ENCODE data around the gene TMEM63A. TPM values are rescaled to one million over a fixed set of nuclear protein-coding genes. Genes with fewer than 3 reads are reported as not detected.

TMEM63A gene
- total and polyA plus RNA-seq, 2 donors (not counting 1 experiment from before 2014, with no cell fraction given) = 14.5 to 24.1 TPM

DNA sequence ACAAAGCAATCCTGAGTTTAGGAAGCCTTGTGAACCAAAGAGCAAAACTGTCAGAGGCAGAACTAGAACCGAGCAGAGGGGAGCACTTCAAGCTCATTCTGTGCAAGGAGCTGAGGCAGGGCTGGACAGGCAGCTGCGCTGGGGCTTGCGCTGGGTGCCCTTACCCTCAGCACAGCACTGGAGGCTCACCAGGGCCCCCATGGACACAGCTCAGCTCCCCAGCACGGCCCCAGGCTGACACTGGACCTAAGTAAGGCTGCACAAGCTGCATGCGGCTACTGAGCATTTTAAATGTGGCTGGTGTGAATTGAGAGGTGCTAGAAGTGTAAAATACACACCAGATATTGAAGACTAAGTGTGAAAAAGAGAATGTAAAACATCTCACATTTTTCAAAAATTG is 22.1 kb downstream of the TMEM63A start:
- no peak overlapping the region for H2AFZ ChIP-seq (ENCODE audit: low read length)

DNA sequence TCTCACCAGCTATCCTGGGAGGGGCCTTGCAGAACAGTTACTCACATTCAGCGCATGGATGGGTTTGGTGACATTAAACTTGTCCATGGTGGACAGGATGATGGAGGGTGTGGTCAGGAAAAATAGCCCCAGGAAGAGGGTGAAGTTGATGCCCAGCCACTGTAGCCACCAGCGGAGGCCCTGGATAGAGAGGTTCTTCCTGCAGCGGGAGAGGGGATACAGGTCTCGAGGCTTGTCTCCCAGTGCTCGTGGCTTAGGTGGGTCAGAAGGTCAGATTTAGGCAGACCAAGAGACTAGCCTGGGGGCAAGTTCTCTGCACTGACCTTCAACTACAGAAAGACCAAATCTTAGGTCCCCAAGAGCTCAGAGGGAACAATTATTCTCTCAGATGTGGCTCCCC is 23.0 kb downstream of the TMEM63A start:
- Histone ChIP-seq H3K79me2 (ENCODE audit: control insufficient read depth, insufficient read depth, low read length) (no peaks in the 10 kb centered on the region), H3K27me3 (ENCODE audit: control insufficient read depth, insufficient read depth, low read length) (no peaks in the 10 kb centered on the region), H3K9me3 (ENCODE audit: control insufficient read depth, insufficient read depth, low read depth, low read length) (no peaks in the 10 kb centered on the region), H3K9ac (ENCODE audit: insufficient read depth, low read length) (no peak overlapping the region), H2AFZ (ENCODE audit: low read length) (no peak overlapping the region), H3K36me3 (ENCODE audit: control insufficient read depth, insufficient read depth, low read length) (peaks cover 19% of the 10 kb centered on the region), H4K20me1 (ENCODE audit: control insufficient read depth, extremely low read depth, insufficient read depth, low read length) (no peaks in the 10 kb centered on the region), H3K27ac (ENCODE audit: insufficient read depth, low read length) (no peak overlapping the region), H3K4me2 (ENCODE audit: extremely low read depth, insufficient read depth, low read length) (no peak overlapping the region), H3K4me3 (replicated peaks in 1 of 4; ENCODE audit: control extremely low read depth in 1 of 4, insufficient read depth in 1 of 4, low read depth in 3 of 4, low read length in 4 of 4) (no peak overlapping the region), H3K4me1 (ENCODE audit: control insufficient read depth, extremely low read depth, insufficient read depth, low read length) (peaks cover 3% of the 10 kb centered on the region)
- no peak for DNase-seq (ENCODE audit: low read depth in 2 of 2)
- TF ChIP-seq, protein P1, sequence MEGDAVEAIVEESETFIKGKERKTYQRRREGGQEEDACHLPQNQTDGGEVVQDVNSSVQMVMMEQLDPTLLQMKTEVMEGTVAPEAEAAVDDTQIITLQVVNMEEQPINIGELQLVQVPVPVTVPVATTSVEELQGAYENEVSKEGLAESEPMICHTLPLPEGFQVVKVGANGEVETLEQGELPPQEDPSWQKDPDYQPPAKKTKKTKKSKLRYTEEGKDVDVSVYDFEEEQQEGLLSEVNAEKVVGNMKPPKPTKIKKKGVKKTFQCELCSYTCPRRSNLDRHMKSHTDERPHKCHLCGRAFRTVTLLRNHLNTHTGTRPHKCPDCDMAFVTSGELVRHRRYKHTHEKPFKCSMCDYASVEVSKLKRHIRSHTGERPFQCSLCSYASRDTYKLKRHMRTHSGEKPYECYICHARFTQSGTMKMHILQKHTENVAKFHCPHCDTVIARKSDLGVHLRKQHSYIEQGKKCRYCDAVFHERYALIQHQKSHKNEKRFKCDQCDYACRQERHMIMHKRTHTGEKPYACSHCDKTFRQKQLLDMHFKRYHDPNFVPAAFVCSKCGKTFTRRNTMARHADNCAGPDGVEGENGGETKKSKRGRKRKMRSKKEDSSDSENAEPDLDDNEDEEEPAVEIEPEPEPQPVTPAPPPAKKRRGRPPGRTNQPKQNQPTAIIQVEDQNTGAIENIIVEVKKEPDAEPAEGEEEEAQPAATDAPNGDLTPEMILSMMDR (conservative IDR thresholded peaks at IDR 0.05 in 1 of 2, IDR thresholded peaks at IDR 0.05 in 1 of 2; ENCODE audit: low read depth in 1 of 2, low read length in 2 of 2) = no peak
- no peak for TF ChIP-seq EZH2 (IDR thresholded peaks at IDR 0.05; ENCODE audit: low read length, missing control alignments)

More for the DNA sequence above, 22.1 kb downstream of the TMEM63A start:
- no peak overlapping the region for H3K4me3 ChIP-seq (replicated peaks in 1 of 4; ENCODE audit: control extremely low read depth in 1 of 4, insufficient read depth in 1 of 4, low read depth in 3 of 4, low read length in 4 of 4)
- no peaks in the 10 kb centered on the region for H3K27me3 ChIP-seq (ENCODE audit: control insufficient read depth, insufficient read depth, low read length)
- peaks cover 4% of the 10 kb centered on the region for H3K4me1 ChIP-seq (ENCODE audit: control insufficient read depth, extremely low read depth, insufficient read depth, low read length)
- peaks cover 19% of the 10 kb centered on the region for H3K36me3 ChIP-seq (ENCODE audit: control insufficient read depth, insufficient read depth, low read length)
- DNase-seq (ENCODE audit: low read depth in 2 of 2) = no peak
- no peak overlapping the region for H3K9ac ChIP-seq (ENCODE audit: insufficient read depth, low read length)
- no peaks in the 10 kb centered on the region for H4K20me1 ChIP-seq (ENCODE audit: control insufficient read depth, extremely low read depth, insufficient read depth, low read length)
- no peaks in the 10 kb centered on the region for H3K9me3 ChIP-seq (ENCODE audit: control insufficient read depth, insufficient read depth, low read depth, low read length)
- TF ChIP-seq EZH2 (IDR thresholded peaks at IDR 0.05; ENCODE audit: low read length, missing control alignments) = no peak
- TF ChIP-seq, protein P1 (conservative IDR thresholded peaks at IDR 0.05 in 1 of 2, IDR thresholded peaks at IDR 0.05 in 1 of 2; ENCODE audit: low read depth in 1 of 2, low read length in 2 of 2) = no peak
- no peak overlapping the region for H3K4me2 ChIP-seq (ENCODE audit: extremely low read depth, insufficient read depth, low read length)
- H3K27ac ChIP-seq (ENCODE audit: insufficient read depth, low read length) = no peak overlapping the region
- H3K79me2 ChIP-seq (ENCODE audit: control insufficient read depth, insufficient read depth, low read length) = no peaks in the 10 kb centered on the region

DNA sequence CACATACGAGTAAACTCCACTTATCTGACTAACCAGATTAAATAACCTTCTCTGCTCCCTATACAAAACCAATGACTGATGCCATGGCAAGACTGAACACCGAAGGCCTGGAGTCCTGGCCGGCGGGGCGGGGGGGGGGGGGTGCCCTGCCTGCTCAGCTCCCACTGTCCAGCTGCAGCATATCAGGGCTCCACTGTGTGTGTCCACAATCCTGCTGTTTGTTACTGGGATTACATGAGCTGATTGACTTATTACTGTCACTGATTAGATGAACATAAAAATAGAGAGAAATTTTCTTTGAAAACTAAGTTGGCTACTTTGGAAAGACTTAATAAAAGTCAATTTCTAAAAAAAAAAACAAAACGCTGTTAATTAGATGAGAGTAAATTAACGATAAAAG is 24.9 kb downstream of the TMEM63A start:
- H3K9me3 ChIP-seq (ENCODE audit: control insufficient read depth, insufficient read depth, low read depth, low read length) = no peaks in the 10 kb centered on the region
- H3K36me3 ChIP-seq (ENCODE audit: control insufficient read depth, insufficient read depth, low read length) = peaks cover 21% of the 10 kb centered on the region
- no peak overlapping the region for H2AFZ ChIP-seq (ENCODE audit: low read length)
- H3K4me1 ChIP-seq (ENCODE audit: control insufficient read depth, extremely low read depth, insufficient read depth, low read length) = no peaks in the 10 kb centered on the region
- no peaks in the 10 kb centered on the region for H3K79me2 ChIP-seq (ENCODE audit: control insufficient read depth, insufficient read depth, low read length)
- no peak overlapping the region for H3K4me3 ChIP-seq (replicated peaks in 1 of 4; ENCODE audit: control extremely low read depth in 1 of 4, insufficient read depth in 1 of 4, low read depth in 3 of 4, low read length in 4 of 4)
- H3K27ac ChIP-seq (ENCODE audit: insufficient read depth, low read length) = no peak overlapping the region
- no peaks in the 10 kb centered on the region for H4K20me1 ChIP-seq (ENCODE audit: control insufficient read depth, extremely low read depth, insufficient read depth, low read length)
- DNase-seq (ENCODE audit: low read depth in 2 of 2) = no peak
- no peak overlapping the region for H3K9ac ChIP-seq (ENCODE audit: insufficient read depth, low read length)
- H3K27me3 ChIP-seq (ENCODE audit: control insufficient read depth, insufficient read depth, low read length) = no peaks in the 10 kb centered on the region
- TF ChIP-seq EZH2 (IDR thresholded peaks at IDR 0.05; ENCODE audit: low read length, missing control alignments) = no peak
- TF ChIP-seq, protein P1 (conservative IDR thresholded peaks at IDR 0.05 in 1 of 2, IDR thresholded peaks at IDR 0.05 in 1 of 2; ENCODE audit: low read depth in 1 of 2, low read length in 2 of 2) = no peak
- no peak overlapping the region for H3K4me2 ChIP-seq (ENCODE audit: extremely low read depth, insufficient read depth, low read length)

All from fibroblast of lung (primary cell).